ENCODE results near the gene CADM3. TPM values are rescaled to one million over a fixed set of nuclear protein-coding genes. Genes with fewer than 3 reads are reported as not detected.

CADM3 gene, protein sequence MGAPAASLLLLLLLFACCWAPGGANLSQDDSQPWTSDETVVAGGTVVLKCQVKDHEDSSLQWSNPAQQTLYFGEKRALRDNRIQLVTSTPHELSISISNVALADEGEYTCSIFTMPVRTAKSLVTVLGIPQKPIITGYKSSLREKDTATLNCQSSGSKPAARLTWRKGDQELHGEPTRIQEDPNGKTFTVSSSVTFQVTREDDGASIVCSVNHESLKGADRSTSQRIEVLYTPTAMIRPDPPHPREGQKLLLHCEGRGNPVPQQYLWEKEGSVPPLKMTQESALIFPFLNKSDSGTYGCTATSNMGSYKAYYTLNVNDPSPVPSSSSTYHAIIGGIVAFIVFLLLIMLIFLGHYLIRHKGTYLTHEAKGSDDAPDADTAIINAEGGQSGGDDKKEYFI
- total RNA-seq (2022) (not detected in 2 replicates), Bru-seq, nascent RNA (not detected), BruChase-seq, experiment 1, labeled RNA remaining after a 2-hour chase (not detected), BruChase-seq, experiment 2, labeled RNA remaining after a 6-hour chase (not detected)
- long read RNA-seq = 0 reads

DNA sequence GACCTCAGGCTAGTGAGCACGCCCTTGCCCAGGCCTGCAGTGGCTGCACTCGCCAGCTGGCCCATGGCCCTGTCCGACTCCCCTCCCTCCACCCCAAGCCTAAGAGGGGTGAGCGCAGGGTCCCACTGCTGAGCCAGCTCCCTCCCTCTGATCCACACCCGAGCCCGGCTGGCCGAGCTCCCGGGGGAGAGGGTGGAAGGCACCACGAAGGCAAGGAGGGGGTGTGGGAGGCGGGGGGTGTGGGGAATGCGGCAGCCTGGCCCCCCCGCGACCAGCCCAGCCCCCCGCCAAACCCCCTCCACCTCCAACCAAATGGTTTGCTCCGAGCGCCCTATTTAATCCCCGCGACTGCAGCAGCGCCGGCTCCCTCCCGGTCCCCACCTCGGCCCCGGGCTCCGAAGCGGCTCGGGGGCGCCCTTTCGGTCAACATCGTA is at the start of gene CADM3:
CADM3 (plus strand) TSS at position 362 of the 434 bp plus-strand sequence. CDS start 151 bp downstream, outside the sequence.
- no peaks in the 10 kb centered on the region for H3K9me3 Mint-ChIP-seq (ENCODE audit: unreplicated experiment)
- no peak within 1 kb of the TSS for H3K27ac Mint-ChIP-seq (ENCODE audit: unreplicated experiment)
- TF ChIP-seq, protein P1, sequence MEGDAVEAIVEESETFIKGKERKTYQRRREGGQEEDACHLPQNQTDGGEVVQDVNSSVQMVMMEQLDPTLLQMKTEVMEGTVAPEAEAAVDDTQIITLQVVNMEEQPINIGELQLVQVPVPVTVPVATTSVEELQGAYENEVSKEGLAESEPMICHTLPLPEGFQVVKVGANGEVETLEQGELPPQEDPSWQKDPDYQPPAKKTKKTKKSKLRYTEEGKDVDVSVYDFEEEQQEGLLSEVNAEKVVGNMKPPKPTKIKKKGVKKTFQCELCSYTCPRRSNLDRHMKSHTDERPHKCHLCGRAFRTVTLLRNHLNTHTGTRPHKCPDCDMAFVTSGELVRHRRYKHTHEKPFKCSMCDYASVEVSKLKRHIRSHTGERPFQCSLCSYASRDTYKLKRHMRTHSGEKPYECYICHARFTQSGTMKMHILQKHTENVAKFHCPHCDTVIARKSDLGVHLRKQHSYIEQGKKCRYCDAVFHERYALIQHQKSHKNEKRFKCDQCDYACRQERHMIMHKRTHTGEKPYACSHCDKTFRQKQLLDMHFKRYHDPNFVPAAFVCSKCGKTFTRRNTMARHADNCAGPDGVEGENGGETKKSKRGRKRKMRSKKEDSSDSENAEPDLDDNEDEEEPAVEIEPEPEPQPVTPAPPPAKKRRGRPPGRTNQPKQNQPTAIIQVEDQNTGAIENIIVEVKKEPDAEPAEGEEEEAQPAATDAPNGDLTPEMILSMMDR (IDR thresholded peaks at IDR 0.05; ENCODE audit: insufficient read depth in 1 of 2, low read depth in 1 of 2, low read length in 1 of 2, severe bottlenecking in 1 of 2, unreplicated experiment in 1 of 2) = no peak
- POLR2A ChIA-PET = no interaction called here
- no peak within 1 kb of the TSS for H3K4me3 Mint-ChIP-seq (ENCODE audit: unreplicated experiment)
- intact Hi-C loops (cut with micrococcal nuclease; ENCODE audit: unreplicated experiment) = no loop called here
- BruUV-seq (replicated peaks) = no TSS peak
- H3K9me3 ChIP-seq = no peaks in the 10 kb centered on the region
- H3K4me1 Mint-ChIP-seq (ENCODE audit: low read depth, unreplicated experiment) = no peaks in the 10 kb centered on the region
- no peak for DNase-seq
- CTCF ChIA-PET = interaction anchor here (0.7 kb wide), 1 partner anchor 25 kb away, joined by 4 read pairs; no protein-coding TSS in a partner anchor
- H3K27me3 ChIP-seq (replicated peaks; ENCODE audit: control insufficient read depth, insufficient read depth, low read length) = no peaks in the 10 kb centered on the region
- no peaks in the 10 kb centered on the region for H3K36me3 ChIP-seq (ENCODE audit: control insufficient read depth, insufficient read depth, low read length)
- peaks cover 24% of the 10 kb centered on the region for H3K27me3 Mint-ChIP-seq (ENCODE audit: insufficient read depth, unreplicated experiment)
- H3K4me1 ChIP-seq = no peaks in the 10 kb centered on the region
- no peak within 1 kb of the TSS for H3K4me3 ChIP-seq (ENCODE audit: low read depth, low read length)
- no peaks in the 10 kb centered on the region for H3K36me3 Mint-ChIP-seq (ENCODE audit: insufficient read depth, unreplicated experiment)

- no peak for DNase-seq
- CTCF ChIA-PET = no interaction called here
- no peak overlapping the region for H3K4me3 Mint-ChIP-seq (ENCODE audit: unreplicated experiment)
- POLR2A ChIA-PET = no interaction called here
- no peaks in the 10 kb centered on the region for H3K36me3 Mint-ChIP-seq (ENCODE audit: insufficient read depth, unreplicated experiment)
- H3K27me3 Mint-ChIP-seq (ENCODE audit: insufficient read depth, unreplicated experiment) = peaks cover 15% of the 10 kb centered on the region
- Histone ChIP-seq H3K36me3 (ENCODE audit: control insufficient read depth, insufficient read depth, low read length) (no peaks in the 10 kb centered on the region), H3K9me3 (no peaks in the 10 kb centered on the region), H3K4me1 (no peaks in the 10 kb centered on the region), H3K27me3 (replicated peaks; ENCODE audit: control insufficient read depth, insufficient read depth, low read length) (no peaks in the 10 kb centered on the region), H3K4me3 (ENCODE audit: low read depth, low read length) (no peak overlapping the region)
- H3K4me1 Mint-ChIP-seq (ENCODE audit: low read depth, unreplicated experiment) = no peaks in the 10 kb centered on the region
- H3K9me3 Mint-ChIP-seq (ENCODE audit: unreplicated experiment) = no peaks in the 10 kb centered on the region
- TF ChIP-seq, protein P1 (IDR thresholded peaks at IDR 0.05; ENCODE audit: insufficient read depth in 1 of 2, low read depth in 1 of 2, low read length in 1 of 2, severe bottlenecking in 1 of 2, unreplicated experiment in 1 of 2) = no peak
- intact Hi-C loops (cut with micrococcal nuclease; ENCODE audit: unreplicated experiment) = no loop called here
- H3K27ac Mint-ChIP-seq (ENCODE audit: unreplicated experiment) = no peak overlapping the region
- BruUV-seq (replicated peaks) = no TSS peak
Observed at GRCh38 chr1:159122005-159122621, 49.3 kb upstream of the CADM3 start.

DNA sequence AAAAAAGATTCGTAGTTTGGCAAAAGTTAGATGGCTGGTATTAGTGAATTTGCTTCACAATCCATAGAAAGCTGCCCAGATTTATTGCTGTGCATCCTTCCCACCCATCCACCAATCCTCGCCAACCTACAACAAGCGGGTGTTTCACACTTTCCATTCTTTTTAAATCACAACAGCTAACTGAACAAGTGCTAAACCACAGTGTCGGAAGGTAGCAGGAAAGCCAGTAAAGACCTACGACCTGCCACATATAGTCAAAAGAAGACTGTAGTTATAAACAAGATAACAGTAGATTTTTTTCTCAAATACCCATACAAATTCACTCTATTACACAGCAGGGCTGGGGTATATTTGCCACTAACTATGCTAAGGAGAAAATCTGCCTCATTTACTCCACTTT is 47.8 kb upstream of the CADM3 start:
- TF ChIP-seq, protein P1 (IDR thresholded peaks at IDR 0.05; ENCODE audit: insufficient read depth in 1 of 2, low read depth in 1 of 2, low read length in 1 of 2, severe bottlenecking in 1 of 2, unreplicated experiment in 1 of 2) = no peak

More for the DNA sequence above, 47.8 kb upstream of the CADM3 start:
- peaks cover 14% of the 10 kb centered on the region for H3K27me3 Mint-ChIP-seq (ENCODE audit: insufficient read depth, unreplicated experiment)
- no peak overlapping the region for H3K4me3 Mint-ChIP-seq (ENCODE audit: unreplicated experiment)
- no peaks in the 10 kb centered on the region for H3K9me3 ChIP-seq
- H3K36me3 Mint-ChIP-seq (ENCODE audit: insufficient read depth, unreplicated experiment) = no peaks in the 10 kb centered on the region
- H3K27ac Mint-ChIP-seq (ENCODE audit: unreplicated experiment) = no peak overlapping the region
- ChIA-PET CTCF (no interaction called here), POLR2A (no interaction called here)
- no peaks in the 10 kb centered on the region for H3K27me3 ChIP-seq (replicated peaks; ENCODE audit: control insufficient read depth, insufficient read depth, low read length)
- no peaks in the 10 kb centered on the region for H3K4me1 ChIP-seq
- H3K9me3 Mint-ChIP-seq (ENCODE audit: unreplicated experiment) = no peaks in the 10 kb centered on the region
- intact Hi-C loops (cut with micrococcal nuclease; ENCODE audit: unreplicated experiment) = no loop called here
- no peaks in the 10 kb centered on the region for H3K4me1 Mint-ChIP-seq (ENCODE audit: low read depth, unreplicated experiment)
- no TSS peak for BruUV-seq (replicated peaks)
- H3K36me3 ChIP-seq (ENCODE audit: control insufficient read depth, insufficient read depth, low read length) = no peaks in the 10 kb centered on the region
- no peak overlapping the region for H3K4me3 ChIP-seq (ENCODE audit: low read depth, low read length)
- DNase-seq = no peak
